Ishikawa (cell line): ENCODE data around the gene FAM174C.

Source experiments
- CEBPB ChIP-seq: IDR thresholded peaks from 2 replicates; pipeline ENCODE4 v1.6.1; 2012
- CREB1 ChIP-seq: IDR thresholded peaks from 2 replicates; pipeline ENCODE4 v1.6.1; 2012; ENCODE audit warnings: low read depth
- EP300 ChIP-seq: IDR thresholded peaks from 2 replicates; pipeline ENCODE4 v1.6.1; 2012; ENCODE audit warnings: borderline replicate concordance
- MAX ChIP-seq: IDR thresholded peaks from 2 replicates; pipeline ENCODE4 v1.6.1; 2012
- RAD21 ChIP-seq: IDR thresholded peaks from 2 replicates; pipeline ENCODE4 v1.6.1; 2012; ENCODE audit warnings: low read depth
- REST ChIP-seq: IDR thresholded peaks from 2 replicates; pipeline ENCODE4 v1.6.1; 2012; ENCODE audit warnings: low read depth, mild to moderate bottlenecking
- TEAD4 ChIP-seq: IDR thresholded peaks from 2 replicates; pipeline ENCODE4 v1.6.1; 2012
- USF1 ChIP-seq: IDR thresholded peaks from 2 replicates; pipeline ENCODE4 v1.6.1; 2012

GRCh38 chr19:1234955-1235380, 40.4 kb upstream of the FAM174C start:
- TF ChIP-seq MAX: no peak
- no peak for TF ChIP-seq USF1
- TF ChIP-seq RAD21: no peak
- no peak for TF ChIP-seq REST
- TF ChIP-seq TEAD4: no peak
- TF ChIP-seq CREB1: no peak
- no peak for TF ChIP-seq EP300
- no peak for TF ChIP-seq CEBPB
